CD4-positive, alpha-beta T cell (primary cell): Measurements from ENCODE around the gene AP4E1. TPM values are rescaled to one million over a fixed set of nuclear protein-coding genes. Genes with fewer than 3 reads are reported as not detected.
"Not testable (repeated sequence)": the region's sequence is repeated elsewhere in the genome, so short reads cannot be mapped to it uniquely, and the experiment has no call there.

Experiments
- ATAC-seq: fragments of 200-7000 bp; cut with Tn5 transposase; one replicate; pipeline ENCODE4 v1.10.0; 2022; ENCODE audit warnings: mild to moderate bottlenecking; ENCODE audit not compliant: poor library complexity
- CTCF ChIA-PET: fragments of 350-600 bp; sonication (Branson Sonifier 250); formaldehyde crosslinking; loops from one replicate; lab custom pipeline; 2021; ENCODE audit warnings: antibody characterized with exemption, inconsistent platforms; lab: Charles Lee
- POLR2A ChIA-PET: fragments of 350-600 bp; sonication (Branson Sonifier 250); formaldehyde crosslinking; loops from one replicate; lab custom pipeline; 2021; ENCODE audit warnings: antibody characterized with exemption, inconsistent platforms; lab: Charles Lee
- DNase-seq, 14 experiments: peaks; one replicate each; pipeline ENCODE4 v3.0.0-alpha.2; 2013 to 2020; ENCODE audit warnings: mixed read lengths in 2 of 14
- H3K27ac ChIP-seq, 2 donors: one replicate each; pipeline versions ENCODE4 v1.5.1 to v1.7.0; 2013; ENCODE audit warnings: low read length in 2 of 2, low read depth in 1 of 2, mild to moderate bottlenecking in 1 of 2
- H3K27me3 ChIP-seq, 2 experiments: 1 replicate in 1 of 2; 2 replicates in 1 of 2; pipeline versions ENCODE4 v1.6.1 to v1.7.0; 2013; ENCODE audit warnings: low read length in 2 of 2, control low read depth in 1 of 2, mild to moderate bottlenecking in 1 of 2, moderate library complexity in 1 of 2; ENCODE audit not compliant: insufficient read depth in 2 of 2, control insufficient read depth in 1 of 2
- H3K36me3 ChIP-seq: one replicate; pipeline ENCODE4 v1.6.1; 2013; ENCODE audit warnings: low read length, control low read depth; ENCODE audit not compliant: insufficient read depth
- H3K4me1 ChIP-seq: one replicate; pipeline ENCODE4 v1.6.1; 2013; ENCODE audit warnings: low read length, control low read depth; ENCODE audit not compliant: insufficient read depth
- H3K4me3 ChIP-seq: one replicate; pipeline ENCODE4 v1.5.1; 2013; ENCODE audit warnings: mild to moderate bottlenecking, low read length, moderate library complexity
- H3K9me3 ChIP-seq, 2 experiments: 1 replicate in 1 of 2; 2 replicates in 1 of 2; pipeline versions ENCODE4 v1.6.1 to v1.7.0; 2013; ENCODE audit warnings: low read length in 2 of 2, mild to moderate bottlenecking in 2 of 2, control low read depth in 1 of 2, moderate library complexity in 1 of 2; ENCODE audit not compliant: control insufficient read depth in 1 of 2, insufficient read depth in 1 of 2
- H3K27ac Mint-ChIP-seq: one replicate; pipeline ENCODE4 v1.8.0; 2020; ENCODE audit warnings: mixed read lengths
- H3K27me3 Mint-ChIP-seq: one replicate; pipeline ENCODE4 v1.8.0; 2021; ENCODE audit warnings: mixed read lengths
- H3K36me3 Mint-ChIP-seq: one replicate; pipeline ENCODE4 v1.8.0; 2021; ENCODE audit warnings: low read depth, mixed read lengths
- H3K4me1 Mint-ChIP-seq: one replicate; pipeline ENCODE4 v1.8.0; 2021; ENCODE audit warnings: low read depth, mixed read lengths
- H3K4me3 Mint-ChIP-seq: one replicate; pipeline ENCODE4 v1.8.0; 2020; ENCODE audit warnings: mild to moderate bottlenecking, mixed read lengths
- H3K9me3 Mint-ChIP-seq: one replicate; pipeline ENCODE4 v1.8.0; 2020; ENCODE audit warnings: mixed read lengths
- intact Hi-C, 2 experiments: fragments of 100-400 bp; cut with DNase I in 1 of 2; cut with micrococcal nuclease in 1 of 2; formaldehyde crosslinking; loops; one replicate each; pipeline versions ENCODE4 v1.15.1 to v1.9.0; 2023 to 2025; cut with DNase I, micrococcal nuclease
- total RNA-seq, 174 experiments: library from RNA in 2 of 174; stranded (reverse) in 2 of 174; gene quantifications; one replicate each; pipeline ENCODE4 v1.2.3 and lab custom pipeline; 2021 to 2026
- TF ChIP-seq, protein P1 (sequence below): fragments of 200-600 bp; IDR thresholded peaks from one replicate; pipeline ENCODE4 v1.8.0; 2022; ENCODE audit warnings: antibody characterized with exemption, mild to moderate bottlenecking

AP4E1 gene
- total RNA-seq, 2 experiments from 2014 or later = 6.3 to 6.6 TPM

- ATAC-seq (no peak), DNase-seq (no peak)
- Mint-ChIP-seq H3K4me1 (no peaks in the 10 kb centered on the region), H3K4me3 (no peak overlapping the region), H3K9me3 (no peaks in the 10 kb centered on the region), H3K36me3 (peaks cover 84% of the 10 kb centered on the region), H3K27me3 (no peaks in the 10 kb centered on the region), H3K27ac (no peak overlapping the region)
- H3K9me3 ChIP-seq = no peaks in the 10 kb centered on the region
- H3K27ac ChIP-seq = no peak overlapping the region
- no peaks in the 10 kb centered on the region for H3K4me1 ChIP-seq
- CTCF ChIA-PET = no interaction called here
- TF ChIP-seq, protein P1, sequence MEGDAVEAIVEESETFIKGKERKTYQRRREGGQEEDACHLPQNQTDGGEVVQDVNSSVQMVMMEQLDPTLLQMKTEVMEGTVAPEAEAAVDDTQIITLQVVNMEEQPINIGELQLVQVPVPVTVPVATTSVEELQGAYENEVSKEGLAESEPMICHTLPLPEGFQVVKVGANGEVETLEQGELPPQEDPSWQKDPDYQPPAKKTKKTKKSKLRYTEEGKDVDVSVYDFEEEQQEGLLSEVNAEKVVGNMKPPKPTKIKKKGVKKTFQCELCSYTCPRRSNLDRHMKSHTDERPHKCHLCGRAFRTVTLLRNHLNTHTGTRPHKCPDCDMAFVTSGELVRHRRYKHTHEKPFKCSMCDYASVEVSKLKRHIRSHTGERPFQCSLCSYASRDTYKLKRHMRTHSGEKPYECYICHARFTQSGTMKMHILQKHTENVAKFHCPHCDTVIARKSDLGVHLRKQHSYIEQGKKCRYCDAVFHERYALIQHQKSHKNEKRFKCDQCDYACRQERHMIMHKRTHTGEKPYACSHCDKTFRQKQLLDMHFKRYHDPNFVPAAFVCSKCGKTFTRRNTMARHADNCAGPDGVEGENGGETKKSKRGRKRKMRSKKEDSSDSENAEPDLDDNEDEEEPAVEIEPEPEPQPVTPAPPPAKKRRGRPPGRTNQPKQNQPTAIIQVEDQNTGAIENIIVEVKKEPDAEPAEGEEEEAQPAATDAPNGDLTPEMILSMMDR = no peak
- H3K36me3 ChIP-seq = peaks cover 49% of the 10 kb centered on the region
- intact Hi-C loops = no loop called here
- POLR2A ChIA-PET = interaction anchor here (0.9 kb wide), 1 partner anchor 259 kb away, joined by 4 read pairs; the partner anchor contains the start of gene TRPM7
- no peaks in the 10 kb centered on the region for H3K27me3 ChIP-seq
- no peak overlapping the region for H3K4me3 ChIP-seq
These were observed 37.2 kb downstream of the AP4E1 start for GRCh38 chr15:50945725-50946124.

- H3K4me1 ChIP-seq, H3K27ac ChIP-seq, H3K4me3 ChIP-seq, H3K27ac Mint-ChIP-seq, POLR2A ChIA-PET, intact Hi-C loops, H3K27me3 ChIP-seq, CTCF ChIA-PET, H3K4me1 Mint-ChIP-seq, DNase-seq, ATAC-seq, H3K9me3 Mint-ChIP-seq, H3K4me3 Mint-ChIP-seq, H3K27me3 Mint-ChIP-seq, H3K9me3 ChIP-seq: not testable (repeated sequence)
- peaks cover 48% of the 10 kb centered on the region for H3K36me3 ChIP-seq
- peaks cover 90% of the 10 kb centered on the region for H3K36me3 Mint-ChIP-seq
These were observed 42.3 kb downstream of the AP4E1 start for GRCh38 chr15:50950745-50951144.

DNA sequence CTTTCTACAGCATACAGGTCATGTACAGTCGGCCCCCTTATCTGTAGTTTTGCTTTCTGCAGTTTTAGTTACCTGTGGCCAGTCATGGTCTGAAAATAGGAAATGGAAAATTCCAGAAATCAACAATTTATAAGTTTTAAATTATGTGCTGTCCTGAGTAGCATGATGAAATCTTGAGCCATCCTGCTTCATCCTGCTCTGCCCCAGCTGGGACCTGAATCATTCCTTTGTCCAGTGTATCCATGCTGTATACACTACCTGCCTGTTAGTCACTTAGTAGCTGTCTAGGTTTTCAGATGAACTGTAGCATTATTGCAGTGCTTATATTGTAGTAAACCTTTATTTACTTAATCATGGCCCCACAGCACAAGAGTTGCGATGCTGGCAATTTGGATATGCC is 44.8 kb downstream of the AP4E1 start:
- Mint-ChIP-seq H3K4me3 (no peak overlapping the region), H3K9me3 (peaks cover 10% of the 10 kb centered on the region), H3K27ac (no peak overlapping the region), H3K4me1 (no peaks in the 10 kb centered on the region), H3K36me3 (peaks cover 100% of the 10 kb centered on the region), H3K27me3 (no peaks in the 10 kb centered on the region)
- intact Hi-C loops = no loop called here
- ATAC-seq (no peak), DNase-seq (no peak)
- Histone ChIP-seq H3K27me3 (no peaks in the 10 kb centered on the region), H3K36me3 (peaks cover 72% of the 10 kb centered on the region), H3K4me1 (no peaks in the 10 kb centered on the region), H3K9me3 (peaks cover 0 to 9% of the 10 kb centered on the region in 2 experiments), H3K4me3 (no peak overlapping the region), H3K27ac (no peak overlapping the region)
- POLR2A ChIA-PET = no interaction called here
- TF ChIP-seq, protein P1 = no peak
- CTCF ChIA-PET = no interaction called here

GRCh38 chr15:50954837-50955236 is 46.4 kb downstream of the AP4E1 start:
- intact Hi-C loops, H3K27ac ChIP-seq, H3K4me1 Mint-ChIP-seq, H3K9me3 Mint-ChIP-seq, H3K4me3 ChIP-seq, H3K4me3 Mint-ChIP-seq, DNase-seq, H3K9me3 ChIP-seq, POLR2A ChIA-PET, ATAC-seq, CTCF ChIA-PET, H3K27me3 ChIP-seq, H3K4me1 ChIP-seq, H3K27me3 Mint-ChIP-seq, H3K27ac Mint-ChIP-seq: not testable (repeated sequence)
- H3K36me3 Mint-ChIP-seq = peaks cover 100% of the 10 kb centered on the region
- H3K36me3 ChIP-seq = peaks cover 80% of the 10 kb centered on the region
